ENCODE results near the gene LAD1.

LAD1 gene

DNA sequence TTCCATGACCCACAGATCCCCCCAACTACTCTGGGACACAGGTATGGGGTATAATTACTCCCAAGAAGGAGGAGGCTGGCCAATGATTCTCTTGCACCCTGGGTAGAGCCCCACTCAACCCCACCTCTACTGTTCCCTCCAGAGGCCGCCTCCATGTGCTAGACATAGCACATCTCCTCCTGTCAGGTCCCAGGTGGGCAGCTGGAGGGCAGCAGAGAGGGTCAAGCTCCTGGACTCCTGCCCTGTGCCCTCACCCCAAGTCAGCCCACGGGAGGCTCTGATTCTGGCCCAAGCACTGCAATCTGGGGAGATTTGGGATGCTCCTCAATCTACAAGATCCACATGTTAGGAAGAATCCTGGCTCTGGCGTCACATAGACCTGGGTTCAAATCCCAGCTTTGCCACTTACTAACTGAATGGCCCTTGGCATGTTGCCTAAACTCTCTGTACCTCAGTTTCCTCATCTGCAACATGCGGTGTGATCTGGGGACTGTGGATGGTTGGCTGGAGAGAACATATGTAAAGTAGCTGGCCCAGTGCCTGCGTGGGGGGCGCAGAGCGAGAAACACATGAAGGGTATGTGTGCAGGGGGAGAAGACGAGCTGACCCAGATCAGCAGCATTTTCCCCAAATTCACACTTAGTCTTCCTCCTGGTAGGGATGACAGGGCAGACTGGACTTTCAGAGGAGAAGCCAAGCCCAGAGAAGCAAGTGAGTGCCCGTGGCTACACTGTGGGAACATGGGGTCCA lies 44.8 kb downstream of the LAD1 start:
- Histone ChIP-seq H3K4me3 (replicated peaks; ENCODE audit: low read depth, low read length) (no peak overlapping the region), H3K27me3 (replicated peaks; ENCODE audit: control insufficient read depth, insufficient read depth, low read length) (peaks cover 1% of the 10 kb centered on the region), H3K36me3 (ENCODE audit: control insufficient read depth, insufficient read depth, low read length) (no peaks in the 10 kb centered on the region)
- TF ChIP-seq, protein P1, sequence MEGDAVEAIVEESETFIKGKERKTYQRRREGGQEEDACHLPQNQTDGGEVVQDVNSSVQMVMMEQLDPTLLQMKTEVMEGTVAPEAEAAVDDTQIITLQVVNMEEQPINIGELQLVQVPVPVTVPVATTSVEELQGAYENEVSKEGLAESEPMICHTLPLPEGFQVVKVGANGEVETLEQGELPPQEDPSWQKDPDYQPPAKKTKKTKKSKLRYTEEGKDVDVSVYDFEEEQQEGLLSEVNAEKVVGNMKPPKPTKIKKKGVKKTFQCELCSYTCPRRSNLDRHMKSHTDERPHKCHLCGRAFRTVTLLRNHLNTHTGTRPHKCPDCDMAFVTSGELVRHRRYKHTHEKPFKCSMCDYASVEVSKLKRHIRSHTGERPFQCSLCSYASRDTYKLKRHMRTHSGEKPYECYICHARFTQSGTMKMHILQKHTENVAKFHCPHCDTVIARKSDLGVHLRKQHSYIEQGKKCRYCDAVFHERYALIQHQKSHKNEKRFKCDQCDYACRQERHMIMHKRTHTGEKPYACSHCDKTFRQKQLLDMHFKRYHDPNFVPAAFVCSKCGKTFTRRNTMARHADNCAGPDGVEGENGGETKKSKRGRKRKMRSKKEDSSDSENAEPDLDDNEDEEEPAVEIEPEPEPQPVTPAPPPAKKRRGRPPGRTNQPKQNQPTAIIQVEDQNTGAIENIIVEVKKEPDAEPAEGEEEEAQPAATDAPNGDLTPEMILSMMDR (IDR thresholded peaks at IDR 0.05; ENCODE audit: insufficient read depth, low read length, poor library complexity, severe bottlenecking) = no peak
- DNase-seq (ENCODE audit: extremely low read depth, insufficient read length) = no peak

DNA sequence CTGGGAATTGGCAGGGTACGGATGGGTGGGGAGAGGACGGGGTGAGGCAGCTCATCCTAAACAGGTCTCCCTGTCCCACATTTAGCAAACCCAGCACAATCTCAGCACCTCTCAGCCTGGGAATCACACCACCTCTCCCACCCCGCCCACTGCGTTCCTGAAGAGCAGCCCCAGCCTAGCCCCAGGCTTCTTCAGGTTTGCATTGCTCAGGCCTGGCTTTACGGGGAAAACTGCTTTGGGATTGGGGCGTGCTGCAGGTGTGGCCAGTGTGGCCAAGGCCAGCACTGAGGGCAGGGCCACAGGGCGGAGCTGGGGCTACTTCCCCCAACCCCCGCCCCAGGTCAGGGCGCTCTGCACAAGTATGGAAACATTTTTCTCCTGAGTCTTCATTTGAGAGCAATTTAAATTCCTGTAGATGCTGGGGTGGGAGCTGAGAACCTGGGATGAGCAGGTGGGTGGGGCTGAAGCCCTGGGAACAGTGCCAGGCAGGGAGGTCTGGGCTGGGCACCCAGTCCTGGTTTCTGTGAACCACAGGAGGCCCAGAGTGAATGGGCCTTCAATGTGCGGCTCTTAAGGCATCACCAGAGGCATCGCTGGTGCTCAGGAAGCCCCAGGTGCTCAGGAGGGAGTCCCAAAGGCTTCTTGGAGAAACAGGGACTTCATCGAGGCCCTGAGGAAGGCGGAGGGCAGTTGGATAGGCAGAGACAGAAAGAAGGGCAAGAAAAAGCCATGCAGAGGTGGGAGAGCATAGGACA lies 45.8 kb downstream of the LAD1 start:
- no peaks in the 10 kb centered on the region for H3K36me3 ChIP-seq (ENCODE audit: control insufficient read depth, insufficient read depth, low read length)
- TF ChIP-seq, protein P1 (IDR thresholded peaks at IDR 0.05; ENCODE audit: insufficient read depth, low read length, poor library complexity, severe bottlenecking) = no peak
- peaks cover 1% of the 10 kb centered on the region for H3K27me3 ChIP-seq (replicated peaks; ENCODE audit: control insufficient read depth, insufficient read depth, low read length)
- no peak for DNase-seq (ENCODE audit: extremely low read depth, insufficient read length)
- H3K4me3 ChIP-seq (replicated peaks; ENCODE audit: low read depth, low read length) = no peak overlapping the region

DNA sequence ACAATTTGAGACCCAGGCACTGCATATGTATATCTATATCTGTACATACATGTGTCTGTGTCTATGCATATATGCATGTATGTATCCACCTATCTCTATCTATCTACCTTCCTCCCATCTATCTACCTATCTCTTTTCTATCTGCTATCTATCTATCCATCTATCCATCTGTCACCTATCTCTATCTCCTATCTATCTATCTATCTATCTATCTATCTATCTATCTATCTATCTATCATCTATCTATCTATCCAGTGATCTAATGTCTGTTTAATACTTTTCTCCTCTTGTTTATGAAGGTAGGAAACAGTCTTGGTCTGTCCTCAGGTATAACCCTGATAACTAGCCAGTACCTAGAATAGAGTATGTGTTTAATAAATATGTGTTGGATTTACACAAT lies 47.5 kb downstream of the LAD1 start:
- no peaks in the 10 kb centered on the region; the same call in none of the 2 replicates for H3K27me3 ChIP-seq (replicated peaks; ENCODE audit: control insufficient read depth, insufficient read depth, low read length)

DNA sequence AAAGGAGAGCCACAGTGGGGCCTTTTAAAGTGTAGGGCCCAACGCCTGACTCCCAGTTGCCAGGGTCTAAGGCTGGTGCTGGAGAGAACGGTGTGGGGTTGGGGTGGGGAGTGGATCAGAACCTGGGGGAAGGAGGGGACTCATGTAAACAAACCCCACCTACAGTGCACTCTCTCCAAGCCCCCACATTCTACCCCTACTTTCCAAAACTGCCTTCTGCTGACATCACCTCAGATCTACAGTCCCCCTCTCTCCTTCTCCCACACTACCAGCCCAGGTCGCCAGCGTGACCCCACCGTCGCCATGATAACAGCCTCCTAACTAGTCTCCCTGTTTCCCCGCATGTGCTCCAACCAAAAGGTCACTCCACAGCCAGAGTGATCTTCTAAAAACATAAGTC lies 48.2 kb downstream of the LAD1 start:
- TF ChIP-seq, protein P1 (IDR thresholded peaks at IDR 0.05; ENCODE audit: insufficient read depth, low read length, poor library complexity, severe bottlenecking) = no peak
- no peaks in the 10 kb centered on the region for H3K36me3 ChIP-seq (ENCODE audit: control insufficient read depth, insufficient read depth, low read length)
- no peak overlapping the region for H3K4me3 ChIP-seq (replicated peaks; ENCODE audit: low read depth, low read length)
- DNase-seq (ENCODE audit: extremely low read depth, insufficient read length) = no peak
- H3K27me3 ChIP-seq (replicated peaks; ENCODE audit: control insufficient read depth, insufficient read depth, low read length) = no peaks in the 10 kb centered on the region; the same call in none of the 2 replicates

More for the DNA sequence above, 47.5 kb downstream of the LAD1 start:
- no peak overlapping the region for H3K4me3 ChIP-seq (replicated peaks; ENCODE audit: low read depth, low read length)
- TF ChIP-seq, protein P1 (IDR thresholded peaks at IDR 0.05; ENCODE audit: insufficient read depth, low read length, poor library complexity, severe bottlenecking) = no peak
- no peak for DNase-seq (ENCODE audit: extremely low read depth, insufficient read length)
- H3K36me3 ChIP-seq (ENCODE audit: control insufficient read depth, insufficient read depth, low read length) = no peaks in the 10 kb centered on the region

DNA sequence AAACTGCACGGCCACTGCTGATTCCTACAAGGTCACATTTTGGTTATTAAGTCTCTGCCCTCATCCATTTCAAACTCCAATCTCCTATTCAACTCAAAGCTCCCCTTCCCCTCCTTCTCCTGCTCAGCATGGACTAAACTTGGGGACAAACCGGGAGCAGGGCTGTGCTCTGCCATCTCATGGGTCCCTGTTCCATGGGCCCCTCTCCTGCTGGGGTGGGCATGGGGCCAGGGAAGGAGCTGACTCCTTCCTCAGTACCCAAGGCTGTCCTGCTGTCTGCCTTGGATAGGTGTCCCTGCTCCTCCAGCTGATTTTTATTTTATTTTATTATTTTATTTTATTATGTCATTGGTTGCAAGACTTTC lies 48.8 kb downstream of the LAD1 start:
- Histone ChIP-seq H3K4me3 (replicated peaks; ENCODE audit: low read depth, low read length) (no peak overlapping the region), H3K27me3 (replicated peaks; ENCODE audit: control insufficient read depth, insufficient read depth, low read length) (no peaks in the 10 kb centered on the region; the same call in none of the 2 replicates)
- TF ChIP-seq, protein P1 (IDR thresholded peaks at IDR 0.05; ENCODE audit: insufficient read depth, low read length, poor library complexity, severe bottlenecking) = no peak

More for the DNA sequence above, 48.8 kb downstream of the LAD1 start:
- H3K36me3 ChIP-seq (ENCODE audit: control insufficient read depth, insufficient read depth, low read length) = no peaks in the 10 kb centered on the region
- DNase-seq (ENCODE audit: extremely low read depth, insufficient read length) = no peak

Measured in GM06990 (cell line).